H9 (cell line): ENCODE measurements around the gene NET1. TPM values are rescaled to one million over a fixed set of nuclear protein-coding genes. Genes with fewer than 3 reads are reported as not detected.

Source experiments
- DNase-seq: peaks from one replicate; pipeline ENCODE4 v3.0.0-alpha.2; 2017
- H2AFZ ChIP-seq: one replicate; pipeline ENCODE4 v1.6.1; 2013; ENCODE audit warnings: mild to moderate bottlenecking, low read length, control low read depth, moderate library complexity
- H2AK5ac ChIP-seq: 2 replicates; pipeline ENCODE4 v1.6.1; 2013; ENCODE audit warnings: low read length, control low read depth, mixed read lengths; ENCODE audit not compliant: insufficient read length
- H2BK120ac ChIP-seq: one replicate; pipeline ENCODE4 v1.6.1; 2013; ENCODE audit warnings: low read depth, mild to moderate bottlenecking, low read length, control low read depth, inconsistent platforms; ENCODE audit not compliant: poor library complexity, severe bottlenecking
- H2BK12ac ChIP-seq: 2 replicates; pipeline ENCODE4 v1.6.1; 2013; ENCODE audit warnings: low read length, control low read depth, mixed read lengths, low read depth; ENCODE audit not compliant: insufficient read length
- H2BK15ac ChIP-seq: 2 replicates; pipeline ENCODE4 v1.6.1; 2013; ENCODE audit warnings: low read depth, low read length, control low read depth
- H2BK20ac ChIP-seq: one replicate; pipeline ENCODE4 v1.6.1; 2013; ENCODE audit warnings: low read depth, mild to moderate bottlenecking, low read length, control low read depth, inconsistent platforms; ENCODE audit not compliant: poor library complexity, severe bottlenecking
- H2BK5ac ChIP-seq: 2 replicates; pipeline ENCODE4 v1.6.1; 2013; ENCODE audit warnings: low read length, control low read depth, mixed read lengths; ENCODE audit not compliant: insufficient read length
- H3K14ac ChIP-seq: 2 replicates; pipeline ENCODE4 v1.6.1; 2013; ENCODE audit warnings: low read length, control low read depth; ENCODE audit not compliant: insufficient read depth
- H3K18ac ChIP-seq: 2 replicates; pipeline ENCODE4 v1.6.1; 2013; ENCODE audit warnings: low read depth, mild to moderate bottlenecking, mixed read lengths, low read length, control low read depth; ENCODE audit not compliant: insufficient read length
- H3K23ac ChIP-seq: 2 replicates; pipeline ENCODE4 v1.6.1; 2013; ENCODE audit warnings: low read length, control low read depth, mixed read lengths, low read depth; ENCODE audit not compliant: insufficient read length
- H3K23me2 ChIP-seq: 2 replicates; pipeline ENCODE4 v1.6.1; 2013; ENCODE audit warnings: low read depth, mild to moderate bottlenecking, mixed read lengths, low read length, control low read depth; ENCODE audit not compliant: insufficient read length, poor library complexity, severe bottlenecking
- H3K27ac ChIP-seq: 2 replicates; pipeline ENCODE4 v1.5.1; 2013; ENCODE audit warnings: low read length, control low read depth, mixed read lengths, low read depth; ENCODE audit not compliant: insufficient read length
- H3K27me3 ChIP-seq: 2 replicates; pipeline ENCODE4 v1.6.1; 2013; ENCODE audit warnings: low read length, control low read depth, inconsistent platforms; ENCODE audit not compliant: insufficient read depth
- H3K4ac ChIP-seq: 2 replicates; pipeline ENCODE4 v1.6.1; 2013; ENCODE audit warnings: low read depth, mild to moderate bottlenecking, control low read depth, inconsistent platforms, low read length, moderate library complexity
- H3K4me1 ChIP-seq: 2 replicates; pipeline ENCODE4 v1.6.1; 2013; ENCODE audit warnings: low read length, control low read depth, inconsistent platforms; ENCODE audit not compliant: insufficient read depth
- H3K4me2 ChIP-seq: 2 replicates; pipeline ENCODE4 v1.6.1; 2013; ENCODE audit warnings: low read length, control low read depth, mixed read lengths; ENCODE audit not compliant: insufficient read length, insufficient read depth
- H3K56ac ChIP-seq: 2 replicates; pipeline ENCODE4 v1.6.1; 2013; ENCODE audit warnings: low read depth, mild to moderate bottlenecking, mixed read lengths, low read length, control low read depth; ENCODE audit not compliant: insufficient read length
- H3K79me1 ChIP-seq: 2 replicates; pipeline ENCODE4 v1.6.1; 2013; ENCODE audit warnings: low read depth, mild to moderate bottlenecking, moderate library complexity, low read length, control low read depth, inconsistent platforms; ENCODE audit not compliant: insufficient read depth, poor library complexity, severe bottlenecking
- H3K79me2 ChIP-seq: 2 replicates; pipeline ENCODE4 v1.6.1; 2013; ENCODE audit warnings: low read length, control low read depth, inconsistent platforms; ENCODE audit not compliant: insufficient read depth
- H3K9ac ChIP-seq: 2 replicates; pipeline ENCODE4 v1.6.1; 2013; ENCODE audit warnings: low read length, control low read depth, mixed read lengths; ENCODE audit not compliant: insufficient read length; ENCODE audit errors: extremely low read depth
- H3K9me3 ChIP-seq: one replicate; pipeline ENCODE4 v1.6.1; 2013; ENCODE audit warnings: low read depth, low read length, inconsistent platforms; ENCODE audit not compliant: control insufficient read depth
- H3T11ph ChIP-seq: one replicate; pipeline ENCODE4 v1.6.1; 2013; ENCODE audit warnings: mild to moderate bottlenecking, low read length, control low read depth, inconsistent platforms
- H4K20me1 ChIP-seq: one replicate; pipeline ENCODE4 v1.6.1; 2013; ENCODE audit not compliant: control insufficient read depth, insufficient read length, insufficient read depth
- H4K5ac ChIP-seq: 2 replicates; pipeline ENCODE4 v1.6.1; 2013; ENCODE audit warnings: low read depth, mild to moderate bottlenecking, mixed read lengths, low read length, control low read depth; ENCODE audit not compliant: insufficient read length
- H4K8ac ChIP-seq: replicated peaks from 2 replicates; pipeline ENCODE4 v1.6.1; 2013; ENCODE audit warnings: low read length, control low read depth, mixed read lengths, low read depth; ENCODE audit not compliant: insufficient read length
- H4K91ac ChIP-seq: 2 replicates; pipeline ENCODE4 v1.6.1; 2013; ENCODE audit warnings: low read depth, mild to moderate bottlenecking, moderate library complexity, mixed read lengths, low read length, control low read depth; ENCODE audit not compliant: insufficient read length
- H3K27ac Mint-ChIP-seq, 3 experiments: 2 replicates in 2 of 3; 3 replicates in 1 of 3; pipeline ENCODE4 v1.8.0; 2020 to 2021; ENCODE audit warnings: mixed read lengths in 3 of 3, mild to moderate bottlenecking in 1 of 3, moderate library complexity in 1 of 3
- H3K27me3 Mint-ChIP-seq: 2 replicates; pipeline ENCODE4 v1.8.0; 2021; ENCODE audit warnings: low read depth, mild to moderate bottlenecking, moderate library complexity, mixed read lengths
- H3K36me3 Mint-ChIP-seq, 3 experiments: 2 replicates in 2 of 3; 3 replicates in 1 of 3; pipeline ENCODE4 v1.8.0; 2020 to 2021; ENCODE audit warnings: low read depth in 3 of 3, mixed read lengths in 3 of 3; ENCODE audit not compliant: insufficient read depth in 1 of 3
- H3K4me1 Mint-ChIP-seq, 2 experiments: 2 replicates each; pipeline ENCODE4 v1.8.0; 2020; ENCODE audit warnings: mixed read lengths in 2 of 2
- H3K4me3 Mint-ChIP-seq, 2 experiments: 2 replicates in 1 of 2; 3 replicates in 1 of 2; pipeline ENCODE4 v1.8.0; 2020 to 2021; ENCODE audit warnings: mild to moderate bottlenecking in 2 of 2, mixed read lengths in 2 of 2, moderate library complexity in 1 of 2
- H3K9me3 Mint-ChIP-seq, 2 experiments: 2 replicates in 1 of 2; 3 replicates in 1 of 2; pipeline ENCODE4 v1.8.0; 2020; ENCODE audit warnings: mild to moderate bottlenecking in 2 of 2, mixed read lengths in 2 of 2, moderate library complexity in 1 of 2
- WGBS: extraction: QIAGEN DNeasy Blood & Tissue Kit; methylation state at CpG from one replicate; pipeline ENCODE4 v1.1.7; 2013; ENCODE audit warnings: missing lambda C conversion rate, low lambda C conversion rate, mixed read lengths; ENCODE audit not compliant: insufficient read length; ENCODE audit errors: extremely low coverage; 5-methylcytosine and 5-hydroxymethylcytosine counted together
- total RNA-seq: library from RNA; stranded (reverse); gene quantifications from 2 replicates; pipeline ENCODE4 v1.2.1, GENCODE V29; 2021
- TF ChIP-seq, protein P1 (sequence below): fragments of 200-600 bp; sonication (generic); conservative IDR thresholded peaks from 3 replicates; pipeline ENCODE4 v1.8.0; 2021; ENCODE audit warnings: antibody characterized with exemption, mild to moderate bottlenecking

Gene NET1
- total RNA-seq, 1 experiment from 2014 or later: 50.6 TPM

DNA sequence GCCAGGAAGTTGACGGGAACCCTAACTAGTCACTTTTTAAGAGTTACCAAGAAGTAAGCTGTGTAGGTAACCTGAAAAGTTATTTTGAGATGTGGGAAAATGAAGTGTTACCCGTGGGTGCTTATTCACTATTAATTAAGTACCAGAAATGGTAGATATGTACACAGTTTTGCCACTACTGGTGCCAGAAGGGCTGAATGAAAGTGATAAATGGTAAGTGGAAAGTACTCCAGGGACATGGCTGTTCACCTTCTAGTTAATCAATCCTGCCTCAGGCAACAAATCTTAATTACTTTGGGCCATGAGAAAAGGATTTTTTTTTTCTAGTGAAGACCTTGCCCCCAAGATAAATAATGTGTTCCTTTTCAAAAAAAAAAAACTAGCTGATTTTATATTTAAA lies 15.8 kb downstream of the NET1 start:
- no peaks in the 10 kb centered on the region for H3K9me3 ChIP-seq
- H4K91ac ChIP-seq: no peak overlapping the region
- H2AFZ ChIP-seq: no peak overlapping the region
- H3K27ac ChIP-seq: no peak overlapping the region
- H2BK20ac ChIP-seq: no peak overlapping the region
- no peak overlapping the region for H4K8ac ChIP-seq
- H2BK15ac ChIP-seq: no peak overlapping the region
- Mint-ChIP-seq H3K27me3 (no peaks in the 10 kb centered on the region), H3K36me3 (peaks cover 34 to 41% (median 38%) of the 10 kb centered on the region in 3 experiments), H3K9me3 (peaks cover 7 to 8% of the 10 kb centered on the region in 2 experiments), H3K27ac (peak overlapping the region in 1 of 3 experiments; percentile 62; a peak in 1 of 7 replicates), H3K4me3 (no peak overlapping the region), H3K4me1 (peaks cover 21 to 22% of the 10 kb centered on the region in 2 experiments)
- no CpG with 5 or more reads among the region's 2 CpGs for WGBS
- H3K79me2 ChIP-seq: peaks cover 3% of the 10 kb centered on the region
- H2BK120ac ChIP-seq: no peak overlapping the region
- no peaks in the 10 kb centered on the region for H3K23me2 ChIP-seq
- no peak for DNase-seq
- H2AK5ac ChIP-seq: no peak overlapping the region
- no peak overlapping the region for H3K4me2 ChIP-seq
- H2BK5ac ChIP-seq: no peak overlapping the region
- H2BK12ac ChIP-seq: no peak overlapping the region
- no peaks in the 10 kb centered on the region for H3K27me3 ChIP-seq
- H3K4ac ChIP-seq: no peak overlapping the region
- no peak overlapping the region for H3K9ac ChIP-seq
- H3K4me1 ChIP-seq: peaks cover 2% of the 10 kb centered on the region; the same call in 1 of the 2 replicates
- TF ChIP-seq, protein P1, sequence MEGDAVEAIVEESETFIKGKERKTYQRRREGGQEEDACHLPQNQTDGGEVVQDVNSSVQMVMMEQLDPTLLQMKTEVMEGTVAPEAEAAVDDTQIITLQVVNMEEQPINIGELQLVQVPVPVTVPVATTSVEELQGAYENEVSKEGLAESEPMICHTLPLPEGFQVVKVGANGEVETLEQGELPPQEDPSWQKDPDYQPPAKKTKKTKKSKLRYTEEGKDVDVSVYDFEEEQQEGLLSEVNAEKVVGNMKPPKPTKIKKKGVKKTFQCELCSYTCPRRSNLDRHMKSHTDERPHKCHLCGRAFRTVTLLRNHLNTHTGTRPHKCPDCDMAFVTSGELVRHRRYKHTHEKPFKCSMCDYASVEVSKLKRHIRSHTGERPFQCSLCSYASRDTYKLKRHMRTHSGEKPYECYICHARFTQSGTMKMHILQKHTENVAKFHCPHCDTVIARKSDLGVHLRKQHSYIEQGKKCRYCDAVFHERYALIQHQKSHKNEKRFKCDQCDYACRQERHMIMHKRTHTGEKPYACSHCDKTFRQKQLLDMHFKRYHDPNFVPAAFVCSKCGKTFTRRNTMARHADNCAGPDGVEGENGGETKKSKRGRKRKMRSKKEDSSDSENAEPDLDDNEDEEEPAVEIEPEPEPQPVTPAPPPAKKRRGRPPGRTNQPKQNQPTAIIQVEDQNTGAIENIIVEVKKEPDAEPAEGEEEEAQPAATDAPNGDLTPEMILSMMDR: no peak
- H3K18ac ChIP-seq: no peak overlapping the region
- no peak overlapping the region for H3T11ph ChIP-seq
- H3K79me1 ChIP-seq: no peaks in the 10 kb centered on the region
- no peak overlapping the region for H4K5ac ChIP-seq
- no peak overlapping the region for H3K56ac ChIP-seq
- no peak overlapping the region for H3K14ac ChIP-seq
- H3K23ac ChIP-seq: no peak overlapping the region
- no peaks in the 10 kb centered on the region for H4K20me1 ChIP-seq
